ENCODE measurements around the gene FHIT. TPM values are rescaled to one million over a fixed set of nuclear protein-coding genes. Genes with fewer than 3 reads are reported as not detected.

The FHIT gene
- total and polyA plus RNA-seq, 10 of the 15 experiments (the other 5 are each of a cell fraction or from before 2014, with no cell fraction given): 4.2 to 14.9 (median 9.4) TPM

DNA sequence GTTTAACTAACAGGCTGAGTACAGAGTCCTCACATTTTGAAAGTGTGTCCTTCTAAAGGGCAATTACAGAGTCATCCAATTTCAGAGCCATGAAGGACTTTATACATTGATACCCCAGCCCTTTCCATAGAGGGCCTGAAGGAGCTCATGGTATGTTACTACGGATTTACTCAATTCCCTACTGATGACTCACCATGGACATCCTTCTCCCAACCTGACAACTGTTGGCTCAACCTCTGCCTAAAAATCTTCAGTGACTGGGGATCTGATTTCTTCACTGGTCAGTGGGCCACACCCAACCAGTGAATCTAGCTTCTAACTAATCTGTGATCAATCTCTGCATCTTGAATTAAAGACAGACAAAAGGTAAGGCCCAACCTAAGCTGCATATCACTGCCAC lies 1238.0 kb downstream of the FHIT start:
- no peak overlapping the region for H3K4me3 ChIP-seq
- no peak for ATAC-seq
- ChIA-PET CTCF (interaction anchor here (0.7 kb wide), 1 partner anchor 31 kb away, joined by 3 read pairs; no protein-coding TSS in a partner anchor), RAD21 (ENCODE audit: unreplicated experiment) (no interaction called here), SMC1A (ENCODE audit: uncharacterized antibody, unreplicated experiment) (interaction anchor here (1.7 kb wide), 1 partner anchor 50 kb away, joined by 5 read pairs; no protein-coding TSS in a partner anchor), POLR2A (no interaction called here)
- H3K79me2 ChIP-seq (ENCODE audit: control insufficient read depth, insufficient read depth, low read length): no peaks in the 10 kb centered on the region
- H3K27ac ChIP-seq (ENCODE audit: control insufficient read depth, insufficient read depth): no peak overlapping the region
- FAIRE-seq: no peak
- no peak overlapping the region for H3K4me2 ChIP-seq (ENCODE audit: control insufficient read depth, insufficient read depth)
- intact Hi-C loops (cut with micrococcal nuclease; ENCODE audit: unreplicated experiment): loop anchor here (10.0 kb wide), 1 partner anchor 428 kb away; no protein-coding TSS in a partner anchor
- no TSS peak for BruUV-seq (replicated peaks)
- 93% methylated on average over 1 of the region's 1 CpG for WGBS (ENCODE audit: insufficient coverage, insufficient replicate concordance, low lambda C conversion rate, missing lambda C conversion rate)
- no peaks in the 10 kb centered on the region for H3K36me3 ChIP-seq (ENCODE audit: control insufficient read depth in 2 of 2, insufficient read depth in 2 of 2, low read length in 1 of 2)
- H3K4me1 ChIP-seq (ENCODE audit: control insufficient read depth, insufficient read depth, low read length): no peaks in the 10 kb centered on the region
- no peaks in the 10 kb centered on the region for H3K27me3 ChIP-seq (replicated peaks in 1 of 2; ENCODE audit: control insufficient read depth in 2 of 2, insufficient read depth in 2 of 2, low read length in 1 of 2)
- H4K20me1 ChIP-seq (ENCODE audit: control insufficient read depth, insufficient read depth): no peaks in the 10 kb centered on the region
- no peak overlapping the region for H3K9ac ChIP-seq (ENCODE audit: control insufficient read depth, insufficient read depth, low read length)
- in situ Hi-C loops (cut with MboI): no loop called here
- peaks cover 2% of the 10 kb centered on the region; the same call in 1 of the 3 replicates for H3K9me3 ChIP-seq (replicated peaks; ENCODE audit: control insufficient read depth, insufficient read depth, low read length)
- no peak overlapping the region for H2AFZ ChIP-seq (ENCODE audit: control insufficient read depth, low read depth, low read length)
- TF ChIP-seq CREM (IDR thresholded peaks at IDR 0.05; ENCODE audit: low read depth) (no peak), KDM1A (IDR thresholded peaks at IDR 0.05; ENCODE audit: borderline replicate concordance) (no peak), IKZF1 (conservative IDR thresholded peaks at IDR 0.05) (no peak), BHLHE40 (IDR thresholded peaks at IDR 0.05; ENCODE audit: borderline replicate concordance in 1 of 2, low read depth in 2 of 2, low read length in 1 of 2) (no peak), MYB (IDR thresholded peaks at IDR 0.05; ENCODE audit: borderline replicate concordance, low read depth, low read length) (no peak), CEBPB (IDR thresholded peaks at IDR 0.05; ENCODE audit: borderline replicate concordance in 1 of 2, low read depth in 2 of 2, low read length in 2 of 2) (no peak)
- TF ChIP-seq, protein P1, sequence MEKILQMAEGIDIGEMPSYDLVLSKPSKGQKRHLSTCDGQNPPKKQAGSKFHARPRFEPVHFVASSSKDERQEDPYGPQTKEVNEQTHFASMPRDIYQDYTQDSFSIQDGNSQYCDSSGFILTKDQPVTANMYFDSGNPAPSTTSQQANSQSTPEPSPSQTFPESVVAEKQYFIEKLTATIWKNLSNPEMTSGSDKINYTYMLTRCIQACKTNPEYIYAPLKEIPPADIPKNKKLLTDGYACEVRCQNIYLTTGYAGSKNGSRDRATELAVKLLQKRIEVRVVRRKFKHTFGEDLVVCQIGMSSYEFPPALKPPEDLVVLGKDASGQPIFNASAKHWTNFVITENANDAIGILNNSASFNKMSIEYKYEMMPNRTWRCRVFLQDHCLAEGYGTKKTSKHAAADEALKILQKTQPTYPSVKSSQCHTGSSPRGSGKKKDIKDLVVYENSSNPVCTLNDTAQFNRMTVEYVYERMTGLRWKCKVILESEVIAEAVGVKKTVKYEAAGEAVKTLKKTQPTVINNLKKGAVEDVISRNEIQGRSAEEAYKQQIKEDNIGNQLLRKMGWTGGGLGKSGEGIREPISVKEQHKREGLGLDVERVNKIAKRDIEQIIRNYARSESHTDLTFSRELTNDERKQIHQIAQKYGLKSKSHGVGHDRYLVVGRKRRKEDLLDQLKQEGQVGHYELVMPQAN (conservative IDR thresholded peaks at IDR 0.05): no peak
- no peak for DNase-seq (ENCODE audit: low read depth, low spot score)
